GM12891 (cell line): ENCODE data around the gene C2CD3.

Experiments
- POLR2A ChIP-seq: IDR thresholded peaks from 2 replicates; pipeline ENCODE4 v1.6.1; 2011; ENCODE audit warnings: low read depth, low read length, control low read depth
- POLR2AphosphoS5 ChIP-seq: IDR thresholded peaks from 2 replicates; pipeline ENCODE4 v1.6.1; 2011; ENCODE audit warnings: low read depth, low read length, control low read depth
- POU2F2 ChIP-seq: IDR thresholded peaks from 2 replicates; pipeline ENCODE4 v1.6.1; 2011; ENCODE audit warnings: low read depth, mild to moderate bottlenecking, control low read depth, low read length, moderate library complexity
- SPI1 ChIP-seq: IDR thresholded peaks from 2 replicates; pipeline ENCODE4 v1.6.1; 2011; ENCODE audit warnings: low read depth, low read length, control low read depth
- TAF1 ChIP-seq: IDR thresholded peaks from 2 replicates; pipeline ENCODE4 v1.6.1; 2011; ENCODE audit warnings: low read depth, low read length, control low read depth

- TF ChIP-seq POLR2A (no peak), POLR2AphosphoS5 (no peak), SPI1 (no peak), TAF1 (no peak), POU2F2 (no peak)
Measured at GRCh38 chr11:74147199-74147929, 23.4 kb downstream of the C2CD3 start.
